T1000 (cell line): ENCODE data around the gene MAPT.

Source experiments
- DNase-seq: peaks from one replicate; lab custom pipeline; 2025; ENCODE audit warnings: mixed read lengths; lab: John Stamatoyannopoulos, UW

Gene MAPT

GRCh38 chr17:45894022-45894784, at the start of gene MAPT:
MAPT (plus strand) TSS chr17:45894554; CDS start chr17:45962338, 67,784 bp downstream.
- peak; percentile 85 for DNase-seq

GRCh38 chr17:45844695-45845375, 49.5 kb upstream of the MAPT start, which contains the start of gene SPPL2C:
SPPL2C (plus strand) TSS chr17:45844881; CDS start chr17:45844907, 26 bp downstream.
- DNase-seq = no peak

- no peak for DNase-seq
Measured at GRCh38 chr17:45845376-45846185, 48.8 kb upstream of the MAPT start.

- no peak for DNase-seq
Measured at GRCh38 chr17:45846223-45846622, 48.1 kb upstream of the MAPT start.

GRCh38 chr17:45846646-45847045, 47.7 kb upstream of the MAPT start:
- DNase-seq = no peak

GRCh38 chr17:45847101-45847500, 47.3 kb upstream of the MAPT start:
- no peak for DNase-seq

- DNase-seq = no peak
Measured at GRCh38 chr17:45847747-45848146, 46.6 kb upstream of the MAPT start.

GRCh38 chr17:45848405-45848804, 45.9 kb upstream of the MAPT start:
- no peak for DNase-seq

- no peak for DNase-seq
Measured at GRCh38 chr17:45848868-45849535, 45.4 kb upstream of the MAPT start.

GRCh38 chr17:45849536-45849990, 44.8 kb upstream of the MAPT start:
- no peak for DNase-seq

- DNase-seq = no peak
Measured at GRCh38 chr17:45850011-45850410, 44.3 kb upstream of the MAPT start.

- no peak for DNase-seq
Measured at GRCh38 chr17:45850468-45850867, 43.9 kb upstream of the MAPT start.

GRCh38 chr17:45851022-45851421, 43.3 kb upstream of the MAPT start:
- no peak for DNase-seq

- DNase-seq = no peak
Measured at GRCh38 chr17:45851464-45851863, 42.9 kb upstream of the MAPT start.

- DNase-seq = no peak
Measured at GRCh38 chr17:45851873-45852272, 42.5 kb upstream of the MAPT start.

GRCh38 chr17:45852535-45853297, 41.6 kb upstream of the MAPT start:
- DNase-seq = peak; percentile 13

- DNase-seq = no peak
Measured at GRCh38 chr17:45854209-45854608, 40.1 kb upstream of the MAPT start.

- no peak for DNase-seq
Measured at GRCh38 chr17:45855691-45856336, 38.5 kb upstream of the MAPT start.

GRCh38 chr17:45857977-45858708, 36.2 kb upstream of the MAPT start:
- no peak for DNase-seq

- DNase-seq = no peak
Measured at GRCh38 chr17:45861165-45861564, 33.2 kb upstream of the MAPT start.
